ENCODE results near the gene EXT2.

DNA sequence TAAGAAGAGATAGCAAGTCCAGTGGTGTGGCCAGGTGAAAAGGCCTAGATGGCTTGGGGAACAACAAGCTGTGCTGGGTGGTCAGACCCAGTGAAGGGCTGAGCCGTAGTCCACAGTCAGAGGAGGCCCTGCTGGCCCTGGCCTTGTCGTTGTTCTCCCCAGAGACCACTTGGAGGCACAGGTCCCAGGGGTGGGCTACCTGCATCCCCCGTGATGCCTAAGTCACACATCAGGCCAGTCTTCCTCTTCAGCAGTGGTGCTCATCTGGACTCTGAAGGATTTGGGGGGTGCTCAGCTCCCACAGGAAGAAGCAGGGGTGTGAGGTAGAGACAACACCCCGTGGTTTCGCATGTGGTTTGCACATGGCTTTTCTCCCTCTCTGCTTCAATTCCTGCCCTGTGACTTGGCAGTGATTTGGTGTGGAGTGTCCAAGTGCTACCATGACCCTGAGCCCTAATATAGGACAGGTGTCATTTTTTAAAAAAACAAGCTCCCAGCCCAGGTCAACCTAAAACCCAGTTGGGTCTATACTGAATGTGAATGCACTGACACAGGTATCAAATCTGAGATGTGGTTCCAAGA, 163.5 kb downstream of the EXT2 start:
- TF ChIP-seq, protein P1, sequence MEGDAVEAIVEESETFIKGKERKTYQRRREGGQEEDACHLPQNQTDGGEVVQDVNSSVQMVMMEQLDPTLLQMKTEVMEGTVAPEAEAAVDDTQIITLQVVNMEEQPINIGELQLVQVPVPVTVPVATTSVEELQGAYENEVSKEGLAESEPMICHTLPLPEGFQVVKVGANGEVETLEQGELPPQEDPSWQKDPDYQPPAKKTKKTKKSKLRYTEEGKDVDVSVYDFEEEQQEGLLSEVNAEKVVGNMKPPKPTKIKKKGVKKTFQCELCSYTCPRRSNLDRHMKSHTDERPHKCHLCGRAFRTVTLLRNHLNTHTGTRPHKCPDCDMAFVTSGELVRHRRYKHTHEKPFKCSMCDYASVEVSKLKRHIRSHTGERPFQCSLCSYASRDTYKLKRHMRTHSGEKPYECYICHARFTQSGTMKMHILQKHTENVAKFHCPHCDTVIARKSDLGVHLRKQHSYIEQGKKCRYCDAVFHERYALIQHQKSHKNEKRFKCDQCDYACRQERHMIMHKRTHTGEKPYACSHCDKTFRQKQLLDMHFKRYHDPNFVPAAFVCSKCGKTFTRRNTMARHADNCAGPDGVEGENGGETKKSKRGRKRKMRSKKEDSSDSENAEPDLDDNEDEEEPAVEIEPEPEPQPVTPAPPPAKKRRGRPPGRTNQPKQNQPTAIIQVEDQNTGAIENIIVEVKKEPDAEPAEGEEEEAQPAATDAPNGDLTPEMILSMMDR (IDR thresholded peaks at IDR 0.05) = no peak
- no peak for TF ChIP-seq POLR2A (IDR thresholded peaks at IDR 0.05)

All from testis (tissue), 2 donors.